Tibial nerve (tissue), 4 donors: ENCODE results near the gene KL.

Experiments
- CTCF ChIP-seq, 5 experiments: fragments of 200-600 bp in 3 of 5; fragments of 450-650 bp in 2 of 5; sonication (generic) in 3 of 5; IDR thresholded peaks; one replicate each; pipeline ENCODE4 v1.5.1; 2016 to 2019; ENCODE audit warnings: antibody characterized with exemption in 5 of 5, mild to moderate bottlenecking in 3 of 5, moderate library complexity in 2 of 5
- EP300 ChIP-seq, 2 donors: sonication (generic); formaldehyde crosslinking; IDR thresholded peaks; one replicate each; pipeline ENCODE4 v1.6.1; 2017; ENCODE audit warnings: antibody characterized with exemption in 2 of 2, mild to moderate bottlenecking in 1 of 2
- POLR2A ChIP-seq, 2 donors: fragments of 450-650 bp; IDR thresholded peaks; one replicate each; pipeline ENCODE4 v1.6.1; 2017; ENCODE audit warnings: antibody characterized with exemption in 2 of 2, mild to moderate bottlenecking in 2 of 2, moderate library complexity in 2 of 2

- no peak for TF ChIP-seq POLR2A (IDR thresholded peaks at IDR 0.05)
- no peak for TF ChIP-seq CTCF (IDR thresholded peaks at IDR 0.05)
- no peak for TF ChIP-seq EP300 (IDR thresholded peaks at IDR 0.05)
These were observed 9.1 kb downstream of the KL start for GRCh38 chr13:33025220-33025744.
